NB4 (cell line): Measurements from ENCODE around the gene ECT2L.

Experiments
- DNase-seq: peaks from one replicate; pipeline ENCODE4 v3.0.0; 2010; ENCODE audit warnings: low read depth
- H3K4me3 ChIP-seq: one replicate; pipeline ENCODE4 v1.5.1; 2011; ENCODE audit warnings: mild to moderate bottlenecking, low read depth, low read length, moderate library complexity
- MYC ChIP-seq: IDR thresholded peaks from 2 replicates; pipeline ENCODE4 v1.6.1; 2011; ENCODE audit warnings: low read depth, low read length
- POLR2A ChIP-seq: IDR thresholded peaks from 2 replicates; pipeline ENCODE4 v1.6.1; 2011; ENCODE audit warnings: mild to moderate bottlenecking; ENCODE audit not compliant: insufficient read length; ENCODE audit errors: extremely low read depth
- TF ChIP-seq, protein P1 (sequence below): IDR thresholded peaks from 2 replicates; pipeline ENCODE4 v1.6.1; 2011; ENCODE audit warnings: low read depth, low read length
- TF ChIP-seq, protein P2 (sequence below): IDR thresholded peaks from one replicate; pipeline ENCODE4 v1.5.1; 2012; ENCODE audit warnings: low read depth, low read length

ECT2L gene

DNA sequence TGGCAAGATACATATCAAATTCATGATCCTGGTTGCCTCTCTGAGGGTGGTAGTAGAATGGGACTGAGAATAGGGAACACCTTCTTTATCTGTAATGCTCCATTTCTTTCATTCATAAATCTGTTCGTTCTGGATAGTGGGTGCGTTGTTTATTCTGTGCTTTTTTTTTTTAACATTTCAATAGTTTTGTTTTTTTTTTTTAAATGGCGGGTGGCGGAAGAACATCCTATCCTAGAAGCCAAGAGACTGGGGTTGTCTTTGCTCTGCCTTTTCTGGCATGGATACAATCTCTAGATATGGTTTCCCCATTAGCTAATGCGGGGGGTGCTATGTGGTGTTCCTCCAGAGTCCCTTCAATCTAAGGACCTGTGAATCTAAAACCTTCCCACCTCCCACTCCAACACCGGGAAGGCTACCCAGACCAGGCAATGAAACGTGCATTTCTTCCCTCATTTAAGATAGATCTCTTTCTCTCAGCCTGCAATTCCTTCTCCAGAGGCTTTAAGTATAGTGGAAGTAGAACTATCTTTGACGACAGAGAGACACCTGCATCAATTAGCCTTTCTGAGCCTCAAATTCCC lies 23.2 kb upstream of the ECT2L start:
- H3K4me3 ChIP-seq = peak overlapping the region; percentile 96
- TF ChIP-seq POLR2A = no peak
- no peak for TF ChIP-seq MYC
- TF ChIP-seq, protein P1, sequence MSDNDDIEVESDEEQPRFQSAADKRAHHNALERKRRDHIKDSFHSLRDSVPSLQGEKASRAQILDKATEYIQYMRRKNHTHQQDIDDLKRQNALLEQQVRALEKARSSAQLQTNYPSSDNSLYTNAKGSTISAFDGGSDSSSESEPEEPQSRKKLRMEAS = no peak
- TF ChIP-seq, protein P2, sequence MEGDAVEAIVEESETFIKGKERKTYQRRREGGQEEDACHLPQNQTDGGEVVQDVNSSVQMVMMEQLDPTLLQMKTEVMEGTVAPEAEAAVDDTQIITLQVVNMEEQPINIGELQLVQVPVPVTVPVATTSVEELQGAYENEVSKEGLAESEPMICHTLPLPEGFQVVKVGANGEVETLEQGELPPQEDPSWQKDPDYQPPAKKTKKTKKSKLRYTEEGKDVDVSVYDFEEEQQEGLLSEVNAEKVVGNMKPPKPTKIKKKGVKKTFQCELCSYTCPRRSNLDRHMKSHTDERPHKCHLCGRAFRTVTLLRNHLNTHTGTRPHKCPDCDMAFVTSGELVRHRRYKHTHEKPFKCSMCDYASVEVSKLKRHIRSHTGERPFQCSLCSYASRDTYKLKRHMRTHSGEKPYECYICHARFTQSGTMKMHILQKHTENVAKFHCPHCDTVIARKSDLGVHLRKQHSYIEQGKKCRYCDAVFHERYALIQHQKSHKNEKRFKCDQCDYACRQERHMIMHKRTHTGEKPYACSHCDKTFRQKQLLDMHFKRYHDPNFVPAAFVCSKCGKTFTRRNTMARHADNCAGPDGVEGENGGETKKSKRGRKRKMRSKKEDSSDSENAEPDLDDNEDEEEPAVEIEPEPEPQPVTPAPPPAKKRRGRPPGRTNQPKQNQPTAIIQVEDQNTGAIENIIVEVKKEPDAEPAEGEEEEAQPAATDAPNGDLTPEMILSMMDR = no peak

DNA sequence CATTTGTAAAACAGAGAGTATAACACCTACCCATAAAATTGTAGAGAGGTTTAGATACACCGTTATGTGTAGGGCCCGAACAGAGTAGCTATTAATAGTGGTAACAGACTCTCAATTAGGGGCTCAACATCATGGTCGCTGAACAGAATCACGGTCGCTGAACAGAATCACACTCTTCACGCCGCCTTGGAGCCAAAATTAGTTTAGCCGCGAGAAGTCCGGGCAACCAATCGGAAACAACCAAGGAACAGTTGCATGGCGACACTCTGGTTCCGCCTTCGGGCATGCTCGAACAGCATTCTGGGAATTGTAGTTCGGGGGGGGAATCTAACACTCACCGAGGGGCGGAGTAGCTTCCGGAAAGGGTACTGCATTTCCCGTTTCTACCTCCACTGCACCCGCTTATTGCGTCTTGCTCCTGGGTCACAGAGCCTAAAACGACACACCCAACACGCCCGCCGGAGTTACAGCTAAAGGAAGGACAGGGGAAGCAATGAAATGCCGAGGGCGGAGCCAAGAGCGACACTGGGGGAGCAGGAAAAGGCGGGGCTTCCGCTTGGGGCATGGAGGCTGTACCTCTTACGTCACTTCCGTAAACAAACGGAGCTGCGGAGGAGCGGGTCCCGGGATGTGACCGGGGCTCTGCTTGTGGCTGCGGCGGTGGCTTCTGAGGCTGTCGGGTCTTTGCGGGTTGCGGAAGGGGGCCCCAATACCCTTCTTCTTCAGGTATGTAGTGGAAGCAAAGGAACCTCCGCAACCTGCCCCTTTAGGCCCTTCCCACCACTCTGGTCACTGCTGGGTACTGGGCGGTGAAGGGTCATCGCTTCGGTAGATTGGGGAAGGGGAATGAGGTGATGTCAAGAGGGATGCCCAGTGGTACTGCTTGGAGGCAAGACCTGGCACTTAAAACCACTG lies 22.5 kb upstream of the ECT2L start, which contains the start of gene CCDC28A:
Gene CCDC28A, plus strand, starts transcription at position 593 of the 915 bp plus-strand sequence. CDS start 2,352 bp downstream, outside the sequence.
- peak; percentile 97 for DNase-seq
- H3K4me3 ChIP-seq = peak within 1 kb of the TSS; percentile 96
- TF ChIP-seq, protein P1 = peak; percentile 78
- TF ChIP-seq, protein P2 = no peak
- TF ChIP-seq MYC (no peak), POLR2A (peak; percentile 71)

More for the DNA sequence above, 23.2 kb upstream of the ECT2L start:
- no peak for DNase-seq

DNA sequence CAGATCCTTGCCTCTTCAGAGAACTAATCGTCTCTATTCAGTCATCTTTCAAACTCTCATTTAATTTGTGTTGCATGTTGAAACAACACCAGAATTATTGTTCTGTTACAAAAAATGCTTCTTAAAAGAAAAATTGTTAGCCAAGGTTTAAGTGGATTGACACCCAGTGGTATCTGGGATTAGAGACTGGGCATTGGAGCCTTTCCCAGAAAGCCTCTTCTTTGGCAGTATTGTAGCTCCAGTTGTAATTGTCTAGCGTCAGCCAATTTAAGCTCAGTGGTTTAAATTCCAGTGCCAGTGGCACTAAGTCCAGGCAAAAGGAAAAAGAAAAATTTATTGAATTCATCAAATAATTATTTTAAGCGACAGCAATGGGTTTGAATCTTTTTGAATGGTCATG lies 21.5 kb upstream of the ECT2L start:
- H3K4me3 ChIP-seq = peak overlapping the region; percentile 96
- no peak for DNase-seq
- TF ChIP-seq MYC = no peak
- TF ChIP-seq, protein P2 = no peak
- TF ChIP-seq POLR2A = no peak
- TF ChIP-seq, protein P1 = no peak

DNA sequence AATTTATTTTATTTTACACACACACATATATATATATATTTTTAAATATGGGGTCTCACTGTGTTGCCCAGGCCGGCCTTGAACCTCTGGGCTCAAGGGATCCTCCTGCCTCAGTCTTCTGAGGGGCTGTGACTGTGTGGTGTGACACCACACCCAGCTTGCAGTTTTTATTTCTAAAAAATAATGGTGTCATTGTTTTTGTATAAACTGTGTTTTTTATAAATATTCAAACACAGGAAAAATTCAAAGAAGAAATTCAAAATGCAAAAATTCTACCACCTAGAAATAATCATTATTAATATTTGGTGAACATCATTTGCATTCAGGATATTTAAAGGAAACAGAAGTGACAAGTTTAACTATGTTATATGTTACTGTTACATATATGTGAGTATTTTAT lies 19.2 kb upstream of the ECT2L start:
- no peak for DNase-seq
- TF ChIP-seq, protein P2 = no peak
- TF ChIP-seq POLR2A = no peak
- TF ChIP-seq, protein P1 = no peak
- TF ChIP-seq MYC = no peak

DNA sequence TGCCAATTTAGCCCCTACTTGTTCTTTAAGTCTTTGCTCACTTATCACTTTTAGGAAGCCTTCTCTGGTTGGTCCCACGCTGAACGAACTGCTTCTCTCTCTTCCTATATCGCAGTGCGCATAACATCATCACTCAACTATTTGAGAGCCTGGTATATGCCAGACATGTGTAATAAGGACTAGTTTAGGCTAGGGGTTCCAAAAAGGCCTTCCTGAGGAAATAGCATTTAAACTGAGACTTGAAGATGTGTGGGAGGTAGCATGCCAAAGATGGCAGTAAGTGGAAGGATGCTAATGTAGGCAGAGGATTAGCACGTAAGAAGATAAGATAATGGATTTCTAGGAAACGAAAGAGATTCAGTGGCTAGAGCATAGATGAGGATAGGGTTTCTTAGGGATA lies 17.6 kb upstream of the ECT2L start:
- H3K4me3 ChIP-seq = no peak overlapping the region
- TF ChIP-seq POLR2A = no peak
- TF ChIP-seq MYC = no peak
- TF ChIP-seq, protein P2 = no peak
- TF ChIP-seq, protein P1 = no peak
- DNase-seq = no peak

More for the DNA sequence above, 19.2 kb upstream of the ECT2L start:
- H3K4me3 ChIP-seq = no peak overlapping the region
